HL-60/S4 treated with retinoic acid at 250 ng/mL for 4 days and 3 days (cell line): ENCODE results near the gene CCNC.

Experiments used
- in situ Hi-C: fragments of 300-500 bp; cut with MboI; formaldehyde crosslinking; loops from 2 replicates; pipeline ENCODE4 v1.7.0; 2022; ENCODE audit warnings: low sequenced_read_pairs

CCNC gene, protein sequence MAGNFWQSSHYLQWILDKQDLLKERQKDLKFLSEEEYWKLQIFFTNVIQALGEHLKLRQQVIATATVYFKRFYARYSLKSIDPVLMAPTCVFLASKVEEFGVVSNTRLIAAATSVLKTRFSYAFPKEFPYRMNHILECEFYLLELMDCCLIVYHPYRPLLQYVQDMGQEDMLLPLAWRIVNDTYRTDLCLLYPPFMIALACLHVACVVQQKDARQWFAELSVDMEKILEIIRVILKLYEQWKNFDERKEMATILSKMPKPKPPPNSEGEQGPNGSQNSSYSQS

DNA sequence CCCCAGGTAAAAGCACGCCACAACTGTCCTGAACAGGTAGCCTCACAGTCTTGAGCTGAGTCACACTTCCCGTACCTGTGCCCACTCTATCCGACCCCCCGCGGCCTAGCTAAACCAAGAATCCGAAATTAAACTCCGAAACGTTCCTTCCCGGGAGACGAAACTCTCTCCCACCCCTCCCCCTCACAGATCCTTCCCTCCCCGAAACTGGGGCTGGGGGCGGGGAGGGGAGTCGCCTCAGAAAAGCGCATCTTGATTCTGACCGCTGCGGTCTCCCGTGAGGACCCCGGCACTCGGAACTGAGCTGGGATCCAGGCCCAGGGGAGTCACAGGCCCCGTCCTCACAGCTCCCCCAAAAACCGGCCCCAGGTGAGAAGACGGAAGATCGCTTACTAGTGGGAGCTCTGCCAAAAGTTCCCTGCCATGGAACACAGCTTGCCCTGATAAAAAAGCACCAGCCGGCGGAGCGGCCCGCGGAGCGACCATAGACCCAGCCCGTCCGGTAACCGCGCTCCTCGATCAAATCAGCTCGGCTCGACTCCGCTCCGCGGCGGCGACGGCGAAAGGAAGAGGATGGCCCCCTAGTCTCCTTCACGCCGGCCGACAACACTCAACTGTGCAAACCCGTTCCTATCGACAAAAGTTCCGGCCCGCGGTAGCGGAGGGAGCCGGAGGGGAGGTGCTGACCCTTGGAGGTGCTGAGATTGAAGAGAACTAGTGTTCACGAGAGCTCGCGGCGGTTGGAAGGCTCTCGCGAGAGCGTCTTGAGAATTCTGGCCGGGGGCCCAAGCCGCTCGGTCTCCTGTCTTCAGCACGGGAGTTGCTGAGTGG, at the start of gene CCNC:
CCNC (minus strand) TSS at position 558 of the 831 bp plus-strand sequence; CDS start at position 425, 133 bp downstream.
- in situ Hi-C loops, result no loop called here

DNA sequence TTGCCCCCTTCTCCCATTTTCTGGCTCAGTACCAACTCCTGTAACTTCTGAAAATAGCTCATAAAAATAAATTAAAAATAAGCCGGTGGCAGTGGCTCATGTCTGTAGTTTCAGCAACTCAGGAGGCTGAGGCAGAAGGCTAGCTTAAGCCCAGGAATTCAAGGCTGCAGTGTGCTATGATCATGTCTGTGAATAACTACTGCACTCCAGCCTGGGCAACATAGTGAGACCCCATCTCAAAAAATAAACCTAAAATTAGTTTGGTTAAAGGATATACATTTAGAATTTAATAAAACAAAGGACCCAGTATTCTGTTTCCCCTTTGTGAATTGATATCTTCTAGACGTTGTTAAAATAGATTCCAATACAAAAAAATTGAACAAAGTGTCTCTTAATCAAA, 48.7 kb upstream of the CCNC start:
- in situ Hi-C loops, result no loop called here

DNA sequence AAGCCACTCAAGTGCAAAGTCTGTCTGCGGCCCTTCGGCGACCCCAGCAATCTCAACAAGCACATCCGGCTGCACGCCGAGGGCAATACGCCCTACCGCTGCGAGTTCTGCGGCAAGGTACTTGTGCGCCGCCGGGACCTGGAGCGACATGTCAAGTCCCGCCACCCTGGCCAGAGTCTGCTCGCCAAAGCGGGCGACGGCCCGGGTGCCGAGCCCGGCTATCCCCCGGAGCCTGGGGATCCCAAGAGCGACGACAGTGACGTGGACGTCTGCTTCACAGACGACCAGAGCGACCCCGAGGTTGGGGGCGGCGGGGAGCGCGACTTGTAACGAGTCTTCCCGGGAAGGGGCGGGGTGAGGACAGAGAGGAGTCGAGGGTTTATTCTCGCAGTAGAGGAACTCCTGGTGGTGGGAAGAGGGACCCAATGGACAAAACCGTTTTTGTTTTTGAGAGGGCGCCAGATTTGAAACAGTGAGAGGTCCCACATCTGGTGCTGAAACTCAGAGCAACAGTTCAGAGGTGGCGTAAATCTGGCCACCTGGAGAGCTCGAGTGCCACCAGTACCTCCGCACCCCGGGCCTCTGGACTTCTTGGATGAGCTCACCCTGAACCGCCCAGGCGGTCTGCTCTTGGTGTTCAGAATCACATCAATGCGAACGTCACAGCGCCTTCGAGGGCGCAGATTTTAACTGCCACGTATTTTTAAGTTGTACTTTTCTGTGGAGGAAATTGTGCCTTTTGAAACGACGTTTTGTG, 46.1 kb upstream of the CCNC start:
- in situ Hi-C loops, result no loop called here

DNA sequence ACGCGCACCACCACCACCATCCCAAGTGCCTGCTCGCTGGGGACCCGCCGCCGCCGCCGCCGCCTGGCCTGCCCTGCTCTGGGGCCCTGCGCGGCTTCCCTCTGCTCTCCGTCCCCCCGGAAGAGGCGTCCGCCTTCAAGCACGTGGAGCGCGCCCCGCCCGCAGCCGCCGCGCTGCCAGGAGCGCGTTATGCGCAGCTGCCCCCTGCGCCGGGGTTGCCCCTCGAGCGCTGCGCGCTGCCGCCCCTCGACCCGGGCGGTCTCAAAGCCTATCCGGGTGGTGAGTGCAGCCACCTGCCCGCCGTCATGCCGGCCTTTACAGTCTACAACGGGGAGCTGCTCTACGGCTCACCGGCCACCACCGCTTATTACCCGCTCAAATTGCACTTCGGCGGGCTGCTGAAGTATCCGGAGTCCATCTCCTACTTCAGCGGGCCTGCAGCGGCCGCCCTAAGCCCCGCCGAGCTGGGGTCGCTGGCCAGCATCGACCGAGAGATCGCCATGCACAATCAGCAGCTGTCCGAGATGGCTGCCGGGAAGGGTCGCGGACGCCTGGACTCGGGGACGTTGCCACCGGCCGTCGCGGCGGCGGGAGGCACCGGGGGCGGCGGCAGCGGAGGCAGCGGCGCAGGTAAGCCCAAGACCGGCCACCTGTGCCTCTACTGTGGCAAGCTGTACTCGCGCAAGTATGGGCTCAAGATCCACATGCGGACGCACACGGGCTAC, 45.4 kb upstream of the CCNC start:
- in situ Hi-C loops, result no loop called here

DNA sequence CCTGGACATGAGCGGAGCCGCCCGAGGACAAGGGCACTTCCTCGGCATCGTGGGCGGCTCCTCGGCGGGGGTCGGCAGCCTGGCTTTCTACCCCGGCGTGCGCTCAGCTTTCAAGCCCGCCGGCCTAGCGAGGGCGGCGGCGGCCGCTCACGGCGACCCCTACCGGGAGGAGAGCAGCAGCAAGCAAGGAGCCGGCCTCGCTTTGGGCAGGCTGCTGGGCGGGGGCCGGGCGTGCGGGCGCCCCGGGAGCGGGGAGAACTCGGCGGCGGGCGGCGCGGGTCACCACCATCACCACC, 44.9 kb upstream of the CCNC start:
- in situ Hi-C loops, result no loop called here

DNA sequence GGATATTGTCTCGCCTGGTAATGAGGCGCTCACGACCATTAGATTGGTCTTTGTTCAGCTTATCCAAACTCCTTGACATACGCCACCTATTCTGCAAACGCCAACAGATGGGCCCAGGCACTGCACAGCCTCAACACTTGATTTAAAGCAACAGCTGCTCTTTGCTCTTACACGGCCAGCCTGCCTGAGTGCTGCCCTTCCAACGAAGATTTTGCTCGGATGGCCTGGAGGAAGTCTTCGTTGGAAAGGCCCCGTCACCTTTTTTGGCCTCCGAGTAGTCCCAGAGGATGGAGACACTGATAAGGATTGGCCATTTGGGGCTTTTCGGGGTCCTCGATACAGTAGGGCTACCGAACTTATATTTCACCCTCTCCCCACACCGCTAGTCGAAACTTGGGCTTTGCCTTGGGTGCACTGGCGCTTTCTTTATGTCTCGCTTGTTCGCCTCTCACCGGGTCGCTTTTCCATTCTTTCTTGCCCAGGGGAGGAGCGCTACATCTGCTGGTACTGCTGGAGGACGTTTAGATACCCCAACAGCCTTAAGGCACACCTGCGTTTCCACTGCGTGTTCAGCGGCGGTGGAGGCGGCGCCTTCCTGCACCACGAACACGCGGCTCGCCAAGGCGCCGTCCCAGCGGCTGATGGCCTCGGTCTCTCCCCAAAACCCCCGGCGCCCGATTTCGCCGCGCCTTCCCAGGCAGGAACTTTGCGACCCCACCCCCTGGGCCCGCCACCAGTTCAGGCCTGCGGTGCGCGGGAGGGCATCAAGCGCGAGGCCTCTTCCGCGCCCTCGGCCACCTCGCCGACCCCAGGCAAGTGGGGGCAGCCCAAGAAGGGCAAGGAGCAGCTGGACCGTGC, 44.3 kb upstream of the CCNC start:
- in situ Hi-C loops, result no loop called here

DNA sequence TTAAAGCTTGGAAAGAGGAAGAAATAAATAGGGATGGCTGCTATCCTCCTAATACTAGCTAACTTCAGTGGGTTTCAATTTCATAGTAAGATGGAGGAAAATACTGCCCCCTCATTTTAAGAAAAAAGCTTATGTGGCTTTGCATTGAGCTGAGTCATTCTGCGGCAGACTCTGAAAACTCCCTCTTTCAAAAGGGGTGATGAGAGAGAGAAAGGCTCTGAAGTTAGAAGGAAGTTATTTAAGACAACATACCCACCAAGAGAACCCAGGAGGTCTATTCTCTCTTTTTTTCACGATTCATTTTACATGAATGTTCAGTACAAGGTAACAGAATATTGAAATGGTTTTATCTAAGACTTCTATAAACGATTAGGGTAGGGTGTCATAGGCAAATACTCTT, 42.7 kb upstream of the CCNC start:
- in situ Hi-C loops, result no loop called here

DNA sequence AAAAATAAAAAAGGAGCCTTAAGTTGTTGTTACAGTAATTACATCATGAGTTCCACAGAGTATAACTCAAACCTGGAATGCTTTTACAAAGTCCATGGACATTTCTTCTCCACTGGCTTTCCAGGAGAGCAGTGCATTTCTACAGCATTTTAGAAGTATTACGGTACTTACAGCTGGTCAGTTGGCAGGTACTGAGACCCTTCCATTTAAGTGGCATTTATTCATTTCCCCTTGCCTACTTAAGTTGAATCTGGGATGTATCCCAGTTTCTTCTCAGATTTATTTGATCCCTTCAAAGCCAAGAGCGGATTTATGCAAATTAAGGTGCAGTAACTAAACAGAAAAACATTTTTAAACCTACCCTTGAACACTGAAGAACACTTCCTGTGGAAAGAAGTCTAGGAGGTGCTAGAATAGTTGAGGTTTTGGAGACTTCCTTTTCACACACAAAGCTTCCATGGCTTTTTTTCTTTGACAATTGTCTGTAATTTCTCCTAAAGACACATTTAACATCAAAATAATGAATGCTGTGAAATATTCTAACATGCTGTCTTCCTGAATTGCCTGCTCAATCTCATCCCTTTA, 41.5 kb upstream of the CCNC start:
- in situ Hi-C loops, result no loop called here

DNA sequence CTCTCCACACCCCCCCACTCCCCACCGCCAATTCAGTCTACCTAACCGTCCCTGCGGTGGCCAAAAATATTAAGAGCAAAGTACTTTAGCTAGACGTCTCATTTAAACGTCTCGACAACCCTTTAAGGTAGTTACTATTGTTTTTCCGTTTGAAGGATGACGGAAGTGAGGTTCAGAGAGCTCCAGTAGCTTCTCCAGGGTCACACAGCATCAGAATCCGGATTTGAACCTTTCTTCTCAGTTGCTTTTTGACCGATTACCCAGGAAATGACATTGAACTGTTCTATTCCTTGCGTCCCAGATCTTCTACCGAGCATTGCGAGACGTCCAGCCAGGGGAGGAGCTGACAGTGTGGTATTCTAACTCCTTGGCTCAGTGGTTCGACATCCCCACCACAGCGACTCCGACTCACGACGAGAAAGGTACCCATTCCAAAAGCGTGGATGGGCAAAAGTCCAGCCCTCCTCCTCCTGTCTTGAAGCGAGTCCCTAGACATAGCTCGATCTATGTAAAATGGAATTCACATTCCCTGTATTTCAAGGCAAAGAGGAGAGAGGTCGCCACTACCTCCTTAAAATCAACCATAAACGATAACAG, 40.5 kb upstream of the CCNC start:
- in situ Hi-C loops, result no loop called here

DNA sequence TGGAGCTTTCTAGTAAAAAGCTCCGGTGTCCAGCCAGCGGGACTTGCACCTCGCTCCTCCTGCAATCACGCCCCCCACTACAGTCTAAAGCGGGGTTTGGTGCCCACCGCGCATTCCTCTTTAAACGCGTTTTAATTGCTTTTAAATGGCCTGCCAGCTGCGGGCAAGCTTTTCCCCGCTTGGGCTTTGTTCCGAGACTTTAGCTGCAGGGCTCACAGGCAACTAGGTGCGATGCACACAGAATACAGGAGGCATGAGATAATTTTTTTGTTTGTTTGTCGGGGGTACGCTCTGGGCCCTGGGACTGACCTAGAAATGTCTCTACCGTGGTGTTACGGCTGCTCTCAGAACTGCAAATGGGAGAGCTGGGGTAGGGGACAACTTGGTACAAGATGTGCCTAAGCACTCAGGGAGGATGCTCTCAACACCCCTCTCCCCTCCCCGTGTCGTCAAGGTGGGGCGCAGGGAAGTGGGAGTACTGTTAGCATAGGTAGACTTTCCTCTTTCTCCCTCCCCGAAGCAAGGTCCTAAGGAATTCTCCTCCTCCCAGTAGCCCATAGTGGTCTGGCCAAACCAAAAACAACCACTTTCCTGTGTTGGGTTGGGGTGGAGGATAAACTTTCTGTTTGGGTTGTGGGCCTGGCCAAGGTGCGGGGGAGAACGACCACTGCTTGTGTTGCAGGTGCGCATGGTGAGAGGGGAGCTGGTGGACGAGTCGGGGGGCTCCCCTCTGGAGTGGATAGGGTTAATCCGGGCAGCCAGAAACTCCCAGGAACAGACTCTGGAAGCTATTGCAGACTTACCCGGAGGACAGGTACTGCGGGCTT, 39.8 kb upstream of the CCNC start:
- in situ Hi-C loops, result no loop called here

DNA sequence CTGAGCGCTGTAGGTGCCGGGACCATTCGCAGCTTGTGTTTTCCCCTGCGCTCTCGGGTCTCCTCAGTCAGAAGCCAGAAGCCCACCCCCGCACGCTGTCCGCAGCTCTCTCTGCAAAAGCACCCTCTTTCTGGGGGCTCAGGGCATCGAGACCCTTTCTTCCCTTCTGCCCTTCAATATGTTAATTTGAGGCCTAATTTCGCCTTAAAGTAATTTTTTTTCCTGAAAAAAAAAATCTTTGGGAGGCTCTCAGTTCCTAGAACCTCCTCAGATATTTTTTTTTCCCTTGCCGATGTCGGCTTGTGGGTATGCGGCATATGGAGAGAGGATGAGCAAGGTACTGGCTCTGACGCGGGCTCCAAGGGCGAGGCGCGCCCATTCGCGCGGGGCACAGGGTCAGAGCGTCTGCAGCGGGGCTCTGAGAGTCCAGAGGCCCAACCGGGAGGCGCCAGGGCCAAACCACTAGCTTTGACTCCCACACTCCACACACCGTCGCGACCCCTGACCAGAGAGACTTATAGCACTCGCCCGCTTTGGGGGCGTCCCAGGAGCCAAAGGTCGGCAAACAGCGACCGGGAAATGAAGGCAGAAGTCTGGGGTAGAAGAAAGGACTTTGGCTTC, 39.1 kb upstream of the CCNC start:
- in situ Hi-C loops, result no loop called here

DNA sequence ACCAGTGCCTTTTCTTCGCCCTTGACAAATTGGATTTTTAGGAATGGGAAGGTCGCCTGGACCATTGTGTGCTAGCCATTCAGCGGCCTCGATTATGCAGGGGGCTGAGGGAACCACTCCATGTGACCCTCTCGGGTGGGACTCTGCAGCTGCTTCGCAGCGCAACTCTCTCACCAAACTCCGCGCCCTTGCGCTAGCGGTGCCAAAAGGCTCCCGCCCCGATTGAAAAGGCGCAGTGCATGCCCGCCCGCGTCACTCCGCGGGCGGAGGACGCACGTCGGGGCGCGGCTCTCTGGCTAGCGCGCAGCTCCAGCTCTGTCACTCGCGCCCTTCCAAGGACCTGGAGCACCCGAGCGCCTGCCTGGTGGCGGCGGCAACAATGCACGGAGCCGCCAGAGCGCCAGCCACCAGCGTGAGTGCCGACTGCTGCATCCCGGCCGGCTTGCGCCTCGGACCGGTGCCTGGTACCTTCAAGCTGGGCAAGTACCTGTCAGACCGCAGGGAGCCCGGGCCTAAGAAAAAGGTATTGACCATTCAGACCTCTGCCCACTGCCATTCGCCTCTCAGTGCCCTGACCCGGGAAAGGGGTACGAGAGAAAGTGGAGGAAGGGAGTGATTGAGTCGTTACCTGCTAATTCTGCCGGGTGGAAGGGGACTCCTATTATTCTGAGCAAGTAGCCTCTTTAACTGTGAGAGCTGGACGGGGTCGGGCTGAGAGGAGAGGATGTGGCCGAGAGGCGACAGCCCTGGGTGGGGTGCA, 38.4 kb upstream of the CCNC start, which contains the start of gene PRDM13:
PRDM13 (plus strand) TSS at position 178 of the 760 bp plus-strand sequence; CDS start at position 380, 202 bp downstream.
- in situ Hi-C loops, result no loop called here

DNA sequence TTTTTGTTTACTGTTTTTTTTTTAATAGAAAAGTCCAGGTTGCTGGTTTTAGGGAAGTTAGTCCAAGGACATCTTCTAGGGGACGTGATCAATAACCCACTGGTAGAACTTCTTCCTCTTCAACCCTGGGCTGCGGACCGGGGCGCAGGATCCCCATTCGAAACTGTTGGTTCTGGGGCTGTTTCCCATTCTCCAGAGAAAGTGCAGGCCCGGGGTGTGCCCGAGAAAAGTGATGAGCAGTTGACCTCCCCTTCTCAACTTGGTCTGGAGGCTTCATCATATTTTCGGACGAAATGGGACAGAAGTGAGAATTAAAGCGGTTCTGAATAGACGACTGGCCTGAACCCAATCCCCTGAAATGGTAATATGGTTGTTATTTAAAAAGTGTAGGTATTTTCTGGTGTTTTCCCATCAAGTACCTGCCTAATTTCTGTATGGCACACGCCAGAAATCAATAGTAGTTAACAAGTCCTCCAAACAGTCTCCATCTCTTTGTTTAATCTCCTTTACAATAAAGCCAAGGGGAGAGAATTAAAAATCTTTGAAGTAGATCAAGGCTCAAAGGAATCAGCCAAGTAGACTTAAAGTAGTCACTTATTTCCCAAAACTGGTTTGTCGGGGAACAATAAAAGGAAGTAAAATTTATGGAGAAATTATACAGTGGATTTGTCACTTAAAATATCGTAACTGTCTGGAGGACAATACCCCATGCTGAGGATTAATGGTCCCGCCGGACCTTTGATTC, 37.6 kb upstream of the CCNC start:
- in situ Hi-C loops, result no loop called here

DNA sequence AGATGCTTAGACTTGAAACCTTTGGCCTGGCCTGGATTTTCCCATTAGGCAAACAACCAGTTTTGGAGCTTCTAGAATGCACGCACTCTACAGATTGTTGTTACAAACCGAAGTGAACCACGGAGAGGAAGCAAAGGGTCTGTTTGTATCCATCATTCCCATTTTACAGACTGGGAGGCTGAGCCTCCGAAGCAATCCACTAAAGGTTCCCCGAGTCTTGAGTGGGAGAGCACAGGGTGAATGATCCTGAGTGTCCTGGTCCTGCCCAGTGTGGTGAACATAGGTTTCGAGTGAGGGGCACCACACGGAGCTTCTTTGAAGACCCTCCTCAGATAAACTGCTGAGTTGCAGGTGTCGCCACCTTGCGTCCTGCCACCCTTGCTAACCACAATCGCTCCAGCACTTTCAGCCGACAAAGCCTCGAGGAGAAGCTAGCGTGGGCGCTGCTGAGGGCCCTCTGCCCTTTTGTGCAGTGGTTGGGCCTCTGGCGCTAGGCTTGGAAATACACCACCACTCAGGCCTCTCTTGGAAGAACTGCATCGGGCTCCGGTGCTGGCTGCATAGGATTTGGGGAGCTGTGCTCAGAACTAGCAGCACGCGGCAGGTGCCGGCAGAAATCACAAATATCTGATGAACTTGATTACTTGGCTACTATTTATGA, 36.7 kb upstream of the CCNC start:
- in situ Hi-C loops, result no loop called here

DNA sequence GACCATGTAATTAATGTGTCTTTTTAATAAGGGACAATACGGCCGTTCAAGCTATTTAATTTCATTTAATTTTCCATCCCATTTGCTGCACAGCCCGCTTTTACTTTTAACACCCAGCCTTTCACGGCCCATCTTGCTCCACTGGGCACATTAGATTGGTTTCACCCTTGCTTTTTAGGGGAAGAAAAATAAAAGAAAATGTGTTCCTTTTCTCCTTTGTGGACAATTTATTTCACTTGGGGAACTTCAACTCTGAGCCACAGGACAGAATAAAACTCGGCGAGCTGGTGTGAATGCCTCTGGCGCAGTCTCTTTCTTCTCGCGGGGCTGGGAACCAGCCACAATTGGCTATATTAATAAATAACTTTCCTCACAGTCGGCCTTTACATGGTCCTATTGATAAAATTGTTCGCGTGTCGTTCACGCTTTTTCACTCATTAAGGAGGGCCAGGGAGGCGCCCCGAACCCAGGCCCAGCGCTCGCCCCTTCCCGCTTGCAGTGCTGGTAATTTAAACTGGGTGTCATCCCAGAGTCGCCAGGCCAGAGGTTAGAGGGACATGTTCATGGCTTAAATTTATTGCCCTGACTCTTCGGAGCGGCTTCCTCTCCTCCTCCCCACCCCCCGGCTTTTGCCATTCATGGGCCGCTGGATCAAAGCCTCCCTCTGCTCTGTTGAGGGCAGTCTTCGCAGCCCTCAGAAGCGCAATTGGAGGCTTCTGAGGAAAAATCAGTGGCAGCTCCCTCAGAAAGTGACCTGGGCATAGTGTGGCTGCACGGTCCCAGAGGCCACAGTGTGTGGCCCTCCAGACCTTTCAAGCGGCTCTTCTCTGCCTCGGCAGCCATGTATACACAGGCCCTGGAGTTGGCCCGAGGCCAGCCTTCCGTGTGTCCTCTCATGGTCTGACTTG, 36.0 kb upstream of the CCNC start:
- in situ Hi-C loops, result no loop called here
